ENCODE measurements around the gene LARP1B. TPM values are rescaled to one million over a fixed set of nuclear protein-coding genes. Genes with fewer than 3 reads are reported as not detected.
"Not testable (repeated sequence)": the region's sequence is repeated elsewhere in the genome, so short reads cannot be mapped to it uniquely, and the experiment has no call there.

Gene LARP1B
- total and polyA plus RNA-seq, 2 donors (not counting 1 experiment from before 2014, with no cell fraction given): 4.5 to 14.6 TPM

- H3K27me3 ChIP-seq (replicated peaks in 1 of 4; ENCODE audit: control extremely low read depth in 1 of 4, control insufficient read depth in 3 of 4, insufficient read depth in 4 of 4, low read length in 3 of 4); intact Hi-C loops (cut with micrococcal nuclease); H2AFZ ChIP-seq (ENCODE audit: insufficient read depth, low read depth, low read length, poor library complexity, severe bottlenecking); POLR2A ChIA-PET; H3K4me1 ChIP-seq (ENCODE audit: control insufficient read depth in 2 of 2, insufficient read depth in 2 of 2, low read length in 2 of 2); ATAC-seq (ENCODE audit: low read depth); DNase-seq; H3K4me1 Mint-ChIP-seq; H3K27ac Mint-ChIP-seq; H3K9me3 ChIP-seq (ENCODE audit: control extremely low read depth in 1 of 3, control insufficient read depth in 2 of 3, insufficient read depth in 1 of 3, low read length in 2 of 3); H3K27me3 Mint-ChIP-seq; H3K4me2 ChIP-seq (replicated peaks; ENCODE audit: low read depth, low read length, poor library complexity, severe bottlenecking); H3K36me3 ChIP-seq (replicated peaks in 1 of 2; ENCODE audit: control extremely low read depth in 1 of 2, control insufficient read depth in 1 of 2, extremely low read depth in 1 of 2, insufficient read depth in 2 of 2, low read length in 1 of 2); H3K9ac ChIP-seq (ENCODE audit: low read length); H3K27ac ChIP-seq (ENCODE audit: low read length in 2 of 2); H3K9me3 Mint-ChIP-seq (ENCODE audit: insufficient read depth); H3K4me3 Mint-ChIP-seq; H3K4me3 ChIP-seq (ENCODE audit: control extremely low read depth in 1 of 5, extremely low read depth in 1 of 5, insufficient read depth in 1 of 5, low read depth in 2 of 5, low read length in 4 of 5); H4K20me1 ChIP-seq (ENCODE audit: control insufficient read depth, insufficient read depth, low read length, poor library complexity, severe bottlenecking); CTCF ChIA-PET; H3K79me2 ChIP-seq (ENCODE audit: control insufficient read depth, insufficient read depth, low read length): not testable (repeated sequence)
- 76% methylated on average over 3 of the region's 5 CpGs for WGBS (ENCODE audit: insufficient coverage)
Measured at GRCh38 chr4:128259889-128260288, 198.8 kb downstream of the LARP1B start.

Other genes with a start within 250 kb of the LARP1B start
- 2.8 and 4.3 TPM in 2 replicates for gene PLK4, start 180.4 kb upstream of the LARP1B start, total RNA-seq
- gene PLK4, start 180.4 kb upstream of the LARP1B start, polyA plus RNA-seq: 1.2 and 2.0 TPM in 2 replicates
- gene MFSD8, start 96.1 kb upstream of the LARP1B start, total RNA-seq: 52.2 and 53.1 TPM in 2 replicates
- 18.4 and 27.2 TPM in 2 replicates for gene MFSD8, start 96.1 kb upstream of the LARP1B start, polyA plus RNA-seq
- 17.5 and 18.3 TPM in 2 replicates for gene ABHD18, start 95.9 kb upstream of the LARP1B start, total RNA-seq
- gene ABHD18, start 95.9 kb upstream of the LARP1B start, polyA plus RNA-seq: 6.3 and 7.1 TPM in 2 replicates
- 30.7 and 30.9 TPM in 2 replicates for gene PGRMC2, start 226.5 kb downstream of the LARP1B start, total RNA-seq
- gene PGRMC2, start 226.5 kb downstream of the LARP1B start, polyA plus RNA-seq: 4.7 and 7.8 TPM in 2 replicates

Measured in B cell (primary cell).